GM12878 (cell line): ENCODE measurements around the gene RARS2. TPM values are rescaled to one million over a fixed set of nuclear protein-coding genes. Genes with fewer than 3 reads are reported as not detected.

Source experiments
- ATAC-seq: fragments of 200-7000 bp; cut with Tn5 transposase; 3 replicates; pipeline ENCODE4 v1.9.1; 2020; ENCODE audit warnings: mild to moderate bottlenecking, moderate library complexity
- BruUV-seq: library from RNA; stranded (reverse); fragments of 400-500 nt; replicated peaks from 2 replicates; lab custom pipeline; 2021; lab: Mats Ljungman, UMichigan
- CTCF ChIA-PET: fragments of 300-600 bp; sonication (Branson Sonifier 250); formaldehyde crosslinking; extraction: SDS; loops from one replicate; lab custom pipeline; 2021; ENCODE audit warnings: inconsistent platforms; lab: Yijun Ruan, JAX
- POLR2A ChIA-PET: fragments of 350-600 bp; formaldehyde crosslinking; extraction: SDS; loops from one replicate; lab custom pipeline; 2021; ENCODE audit warnings: inconsistent platforms; lab: Charles Lee
- RAD21 ChIA-PET: fragments of 300-600 bp; sonication (Branson Sonifier 250); formaldehyde crosslinking; loops from one replicate; lab custom pipeline; 2023; ENCODE audit warnings: antibody characterized with exemption; ENCODE audit not compliant: unreplicated experiment; lab: Charles Lee
- SMC1A ChIA-PET: fragments of 300-600 bp; sonication (Branson Sonifier 250); formaldehyde crosslinking; loops from one replicate; lab custom pipeline; 2023; ENCODE audit not compliant: unreplicated experiment, uncharacterized antibody; lab: Charles Lee
- DNase-seq: peaks from one replicate; pipeline ENCODE4 v3.0.0-alpha.2; 2011; ENCODE audit warnings: low read depth, low spot score
- FAIRE-seq: peaks from 3 replicates; lab custom pipeline; 2011; peaks lifted over from hg19 to GRCh38; lab: Jason Lieb, UNC
- H2AFZ ChIP-seq: 2 replicates; pipeline ENCODE4 v1.6.0; 2011; ENCODE audit warnings: low read depth, low read length, control low read depth; ENCODE audit not compliant: control insufficient read depth
- H3K27ac ChIP-seq: 2 replicates; pipeline ENCODE4 v1.5.1; 2011; ENCODE audit warnings: control low read depth; ENCODE audit not compliant: control insufficient read depth, insufficient read depth
- H3K27me3 ChIP-seq, 2 experiments: replicated peaks in 1 of 2; 2 replicates each; pipeline versions ENCODE4 v1.6.0 to v1.6.1; 2011; ENCODE audit warnings: low read length in 1 of 2; ENCODE audit not compliant: control insufficient read depth in 2 of 2, insufficient read depth in 2 of 2
- H3K36me3 ChIP-seq, 2 experiments: 2 replicates each; pipeline ENCODE4 v1.5.1; 2011; ENCODE audit warnings: low read length in 1 of 2; ENCODE audit not compliant: control insufficient read depth in 2 of 2, insufficient read depth in 2 of 2
- H3K4me1 ChIP-seq: 2 replicates; pipeline ENCODE4 v1.6.1; 2011; ENCODE audit warnings: mild to moderate bottlenecking, low read length, moderate library complexity, mixed read lengths; ENCODE audit not compliant: control insufficient read depth, insufficient read depth
- H3K4me2 ChIP-seq: 2 replicates; pipeline ENCODE4 v1.6.0; 2011; ENCODE audit warnings: control low read depth; ENCODE audit not compliant: control insufficient read depth, insufficient read depth
- H3K4me3 ChIP-seq: fragments of 200-600 bp; sonication (generic); 2 replicates; pipeline ENCODE4 v1.5.1; 2016
- H3K79me2 ChIP-seq: 2 replicates; pipeline ENCODE4 v1.6.0; 2011; ENCODE audit warnings: low read length; ENCODE audit not compliant: control insufficient read depth, insufficient read depth
- H3K9ac ChIP-seq: 2 replicates; pipeline ENCODE4 v1.8.0; 2011; ENCODE audit warnings: low read length, control low read depth, mixed read lengths; ENCODE audit not compliant: control insufficient read depth, insufficient read depth
- H3K9me3 ChIP-seq: replicated peaks from 3 replicates; pipeline ENCODE4 v1.5.1; 2011; ENCODE audit warnings: mild to moderate bottlenecking, low read length; ENCODE audit not compliant: control insufficient read depth, insufficient read depth
- H4K20me1 ChIP-seq: 2 replicates; pipeline ENCODE4 v1.6.0; 2011; ENCODE audit not compliant: control insufficient read depth, insufficient read depth
- ATF7 ChIP-seq: fragments of 450-650 bp; IDR thresholded peaks from 2 replicates; pipeline ENCODE4 v1.6.1; 2016; ENCODE audit warnings: low read depth, mild to moderate bottlenecking
- BACH1 ChIP-seq: fragments of 450-650 bp; IDR thresholded peaks from 2 replicates; pipeline ENCODE4 v1.6.1; 2017; ENCODE audit warnings: mild to moderate bottlenecking, borderline replicate concordance
- BCL11A ChIP-seq: IDR thresholded peaks from 2 replicates; pipeline ENCODE4 v1.6.1; 2011; ENCODE audit warnings: low read depth, low read length
- BHLHE40 ChIP-seq, 2 experiments: fragments of 450-650 bp in 1 of 2; IDR thresholded peaks; 2 replicates each; pipeline ENCODE4 v1.6.1; 2011 to 2017; ENCODE audit warnings: low read depth in 2 of 2, borderline replicate concordance in 1 of 2, improper control_type of control experiment in 1 of 2, low read length in 1 of 2, mild to moderate bottlenecking in 1 of 2
- CEBPB ChIP-seq, 2 experiments: fragments of 150-350 bp in 1 of 2; IDR thresholded peaks; 2 replicates each; pipeline ENCODE4 v1.6.1; 2012 to 2014; ENCODE audit warnings: low read depth in 2 of 2, low read length in 2 of 2, borderline replicate concordance in 1 of 2, inconsistent platforms in 1 of 2
- CHD4 ChIP-seq: fragments of 200-600 bp; sonication (generic); IDR thresholded peaks from 2 replicates; pipeline ENCODE4 v1.6.1; 2016; ENCODE audit warnings: mild to moderate bottlenecking
- CREB1 ChIP-seq: IDR thresholded peaks from 2 replicates; pipeline ENCODE4 v1.6.1; 2012; ENCODE audit warnings: low read depth, mild to moderate bottlenecking, inconsistent platforms
- EED ChIP-seq: sonication (generic); IDR thresholded peaks from 2 replicates; pipeline ENCODE4 v1.6.1; 2016; ENCODE audit warnings: antibody characterized with exemption, low read depth
- HDGF ChIP-seq: fragments of 450-650 bp; IDR thresholded peaks from 2 replicates; pipeline ENCODE4 v1.6.1; 2016; ENCODE audit warnings: antibody characterized with exemption
- KDM1A ChIP-seq: fragments of 200-600 bp; sonication (generic); IDR thresholded peaks from 2 replicates; pipeline ENCODE4 v1.6.1; 2016; ENCODE audit warnings: borderline replicate concordance
- MEF2A ChIP-seq: IDR thresholded peaks from 2 replicates; pipeline ENCODE4 v1.6.1; 2011; ENCODE audit warnings: low read depth, mild to moderate bottlenecking, low read length, moderate library complexity; ENCODE audit not compliant: insufficient read depth
- MTA2 ChIP-seq: fragments of 450-650 bp; IDR thresholded peaks from 2 replicates; pipeline ENCODE4 v1.6.1; 2016; ENCODE audit warnings: low read depth, mild to moderate bottlenecking, moderate library complexity
- NR2C1 ChIP-seq: fragments of 450-650 bp; IDR thresholded peaks from 2 replicates; pipeline ENCODE4 v1.6.1; 2017; ENCODE audit warnings: antibody characterized with exemption, mild to moderate bottlenecking, moderate library complexity
- PKNOX1 ChIP-seq: fragments of 450-650 bp; IDR thresholded peaks from 2 replicates; pipeline ENCODE4 v1.6.1; 2016; ENCODE audit warnings: mild to moderate bottlenecking
- SPI1 ChIP-seq: IDR thresholded peaks from 2 replicates; pipeline ENCODE4 v1.6.1; 2011; ENCODE audit warnings: low read depth, mild to moderate bottlenecking, low read length, moderate library complexity, borderline replicate concordance; ENCODE audit not compliant: insufficient read depth
- TAF1 ChIP-seq: IDR thresholded peaks from 2 replicates; pipeline ENCODE4 v1.6.1; 2011; ENCODE audit warnings: mild to moderate bottlenecking, low read depth, low read length, borderline replicate concordance
- YBX1 ChIP-seq: fragments of 450-650 bp; IDR thresholded peaks from 2 replicates; pipeline ENCODE4 v1.6.1; 2016; ENCODE audit warnings: antibody characterized with exemption
- ZBED1 ChIP-seq: IDR thresholded peaks from 2 replicates; pipeline ENCODE4 v1.6.1; 2016; ENCODE audit warnings: borderline replicate concordance
- ZNF384 ChIP-seq: IDR thresholded peaks from 2 replicates; pipeline ENCODE4 v1.6.1; 2012; ENCODE audit warnings: low read depth, mild to moderate bottlenecking, low read length, improper control_type of control experiment, borderline replicate concordance
- WGBS: methylation state at CpG from one replicate; pipeline ENCODE4 v1.1.6; 2016; ENCODE audit warnings: low lambda C conversion rate; ENCODE audit not compliant: insufficient replicate concordance, insufficient coverage; ENCODE audit errors: missing lambda C conversion rate; 5-methylcytosine and 5-hydroxymethylcytosine counted together
- in situ Hi-C: fragments of 300-500 bp; cut with MboI; formaldehyde crosslinking; loops from 9 replicates; pipeline ENCODE4 v1.14.3; 2018; ENCODE audit warnings: mixed read lengths
- intact Hi-C: fragments of 100-400 bp; cut with micrococcal nuclease; formaldehyde crosslinking; loops from one replicate; pipeline ENCODE4 v1.14.2; 2022; ENCODE audit not compliant: unreplicated experiment
- polyA plus RNA-seq, 11 experiments: library from polyadenylated mRNA; depleted of rRNA in 4 of 11; unstranded in 6 of 11; stranded (reverse) in 5 of 11; fragments of >200 nt; fragmentation: Nextera tagmentation in 4 of 11; fragmentation: Illumina TruSeq in 1 of 11; extraction: Ambion mirVana in 4 of 11; extraction: Trizol in 1 of 11; gene quantifications; 1 replicate in 1 of 11; 2 replicates in 10 of 11; pipeline versions ENCODE4 v1.2.1 to v1.2.3, GENCODE V29; 2011 to 2016; ENCODE audit warnings: inconsistent platforms in 2 of 11, missing spikeins in 2 of 11, low read depth in 1 of 11
- total RNA-seq, 4 experiments: library from RNA; depleted of rRNA in 3 of 4; stranded (reverse); fragments of >200 nt in 3 of 4; fragmentation: Illumina TruSeq in 1 of 4; extraction: Trizol in 1 of 4; gene quantifications; 2 replicates each; pipeline versions ENCODE4 v1.2.1 to v1.2.3, GENCODE V29; 2013 to 2021

The RARS2 gene
- total and polyA plus RNA-seq, 10 of the 15 experiments (the other 5 are each of a cell fraction or from before 2014, with no cell fraction given) = 18.3 to 54.2 (median 36.8) TPM

- DNase-seq (no peak), FAIRE-seq (no peak), ATAC-seq (peak; percentile 38; the same call in 1 of the 3 replicates)
- SMC1A ChIA-PET = no interaction called here
- Histone ChIP-seq H3K9ac (no peak overlapping the region), H3K27me3 (no peaks in the 10 kb centered on the region), H3K9me3 (no peaks in the 10 kb centered on the region), H4K20me1 (no peaks in the 10 kb centered on the region), H3K27ac (no peak overlapping the region), H3K79me2 (no peaks in the 10 kb centered on the region), H3K4me1 (peaks cover 1% of the 10 kb centered on the region), H3K4me3 (no peak overlapping the region), H2AFZ (no peak overlapping the region), H3K36me3 (peaks cover 0 to 23% of the 10 kb centered on the region in 2 experiments; a peak in 3 of 4 replicates), H3K4me2 (no peak overlapping the region)
- POLR2A ChIA-PET = no interaction called here
- in situ Hi-C loops (no loop called here), intact Hi-C loops (no loop called here)
- CTCF ChIA-PET = no interaction called here
- RAD21 ChIA-PET = no interaction called here
- TF ChIP-seq CHD4 = no peak
- no peak for TF ChIP-seq SPI1
- no peak for TF ChIP-seq PKNOX1
- no peak for TF ChIP-seq CREB1
- TF ChIP-seq KDM1A = no peak
- no peak for TF ChIP-seq BACH1
- no peak for TF ChIP-seq HDGF
- no peak for TF ChIP-seq MTA2
- no peak for TF ChIP-seq EED
- no peak for TF ChIP-seq BHLHE40 (IDR thresholded peaks at IDR 0.05; ENCODE audit: borderline replicate concordance in 1 of 2, low read depth in 2 of 2, low read length in 1 of 2)
- TF ChIP-seq TAF1 = no peak
- TF ChIP-seq NR2C1 = no peak
- TF ChIP-seq MEF2A = no peak
- TF ChIP-seq ZNF384 = no peak
- no peak for TF ChIP-seq BCL11A
- no peak for TF ChIP-seq ATF7
- no peak for TF ChIP-seq ZBED1
- no peak for TF ChIP-seq YBX1
- no peak for TF ChIP-seq CEBPB (IDR thresholded peaks at IDR 0.05; ENCODE audit: borderline replicate concordance in 1 of 2, low read depth in 2 of 2, low read length in 2 of 2)
- BruUV-seq = no TSS peak
- 85% methylated on average over 3 of the region's 3 CpGs for WGBS
These were observed 44.1 kb upstream of the RARS2 start for GRCh38 chr6:87633851-87634250.
